ENCODE measurements around the gene FARS2.
"Not testable (repeated sequence)": the region's sequence is repeated elsewhere in the genome, so short reads cannot be mapped to it uniquely, and the experiment has no call there.

Gene FARS2

DNA sequence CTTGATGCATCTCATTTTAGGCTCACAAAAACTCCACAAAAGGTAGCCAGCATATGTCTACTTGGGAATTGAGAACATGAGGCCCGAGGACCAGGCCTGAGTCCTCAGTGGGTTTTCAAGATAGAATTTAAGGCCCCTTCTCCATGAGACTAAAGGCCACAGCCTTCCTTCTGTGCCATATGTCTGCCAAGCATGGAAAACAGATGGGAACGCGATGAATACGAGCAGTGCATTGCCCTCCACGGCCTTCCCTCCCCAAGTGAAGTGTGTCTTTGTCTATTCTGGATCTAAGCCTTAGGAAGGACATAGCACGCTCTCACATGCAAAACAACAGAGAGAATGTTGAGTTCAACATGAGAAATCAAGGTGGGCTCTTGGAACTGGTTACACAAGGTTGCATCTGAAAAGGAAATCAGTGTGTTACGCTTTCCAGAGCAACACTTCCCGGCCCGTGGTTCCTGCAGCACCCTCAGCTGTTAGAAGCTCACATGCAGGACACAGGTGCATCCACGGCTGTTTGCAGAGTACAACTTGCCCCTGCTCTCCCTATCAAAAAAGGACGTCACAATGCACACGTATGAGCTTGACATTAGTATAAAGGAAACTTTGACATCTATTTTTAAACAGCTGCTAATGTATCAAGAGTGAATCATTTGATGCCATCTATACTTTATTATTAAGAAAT, 515.5 kb downstream of the FARS2 start:
- H3K9me3 ChIP-seq (ENCODE audit: control insufficient read depth, low read length): no peaks in the 10 kb centered on the region
- H3K9ac ChIP-seq (ENCODE audit: low read length): no peak overlapping the region
- H3K36me3 ChIP-seq (ENCODE audit: control insufficient read depth, insufficient read depth, low read length): no peaks in the 10 kb centered on the region
- H3K4me3 ChIP-seq (ENCODE audit: low read length): no peak overlapping the region
- no peaks in the 10 kb centered on the region for H3K27me3 ChIP-seq (ENCODE audit: control insufficient read depth, insufficient read depth, low read length)
- peaks cover under 1% of the 10 kb centered on the region for H3K4me1 ChIP-seq (ENCODE audit: control insufficient read depth, insufficient read depth, low read length)

DNA sequence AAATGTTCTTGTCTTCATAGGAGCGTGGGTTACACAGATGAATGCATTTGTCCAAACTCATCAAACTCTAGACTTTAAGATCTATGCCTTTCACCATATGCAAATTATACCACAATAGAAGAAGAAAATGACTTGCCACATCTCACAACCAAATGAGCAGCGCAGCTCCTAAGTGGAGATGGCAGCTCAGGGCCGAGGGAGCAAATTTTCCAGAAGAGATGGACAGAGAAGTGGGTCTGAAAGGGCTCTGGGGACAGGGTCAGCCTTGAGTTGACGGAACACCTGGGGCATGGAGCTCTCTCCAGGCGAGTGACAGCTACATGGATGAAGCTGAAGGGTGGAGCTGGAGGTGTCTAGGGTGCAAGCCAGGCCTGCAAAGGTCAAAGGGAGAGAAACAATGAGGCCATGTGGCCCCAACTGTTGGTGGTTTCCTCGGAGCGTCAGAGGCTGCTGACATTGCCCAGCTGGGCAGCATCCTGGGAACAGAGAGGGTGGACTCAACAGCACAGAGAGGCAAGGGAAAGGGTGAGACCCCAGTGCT, 517.1 kb downstream of the FARS2 start:
- Histone ChIP-seq H3K9ac (ENCODE audit: low read length) (no peak overlapping the region), H3K4me1 (ENCODE audit: control insufficient read depth, insufficient read depth, low read length) (peaks cover 15% of the 10 kb centered on the region), H3K27me3 (ENCODE audit: control insufficient read depth, insufficient read depth, low read length) (no peaks in the 10 kb centered on the region), H3K4me3 (ENCODE audit: low read length) (no peak overlapping the region), H3K9me3 (ENCODE audit: control insufficient read depth, low read length) (no peaks in the 10 kb centered on the region), H3K36me3 (ENCODE audit: control insufficient read depth, insufficient read depth, low read length) (no peaks in the 10 kb centered on the region)

DNA sequence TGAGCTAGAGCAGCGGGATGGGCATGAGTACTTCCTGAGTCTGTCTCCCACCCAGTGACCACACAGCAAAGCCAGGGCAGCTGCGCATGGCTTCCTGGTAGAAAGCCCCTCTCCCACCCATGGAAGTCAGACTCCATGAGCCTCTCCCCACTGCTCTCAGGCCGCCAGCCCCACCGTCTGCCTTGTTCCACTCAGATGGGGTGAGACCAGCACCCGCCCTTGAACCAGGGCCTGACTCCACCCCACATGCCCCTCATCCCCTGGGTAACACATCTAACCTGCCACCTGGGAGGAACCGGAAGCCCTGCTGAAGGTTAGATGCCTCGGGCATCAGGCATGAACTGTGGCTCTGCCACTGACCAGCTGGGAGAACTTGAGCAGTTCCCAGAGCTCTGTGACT, 517.6 kb downstream of the FARS2 start:
- H3K36me3 ChIP-seq (ENCODE audit: control insufficient read depth, insufficient read depth, low read length): no peaks in the 10 kb centered on the region
- no peak overlapping the region for H3K9ac ChIP-seq (ENCODE audit: low read length)
- H3K4me3 ChIP-seq (ENCODE audit: low read length): no peak overlapping the region
- H3K9me3 ChIP-seq (ENCODE audit: control insufficient read depth, low read length): no peaks in the 10 kb centered on the region
- no peaks in the 10 kb centered on the region for H3K27me3 ChIP-seq (ENCODE audit: control insufficient read depth, insufficient read depth, low read length)
- peaks cover 20% of the 10 kb centered on the region for H3K4me1 ChIP-seq (ENCODE audit: control insufficient read depth, insufficient read depth, low read length)

DNA sequence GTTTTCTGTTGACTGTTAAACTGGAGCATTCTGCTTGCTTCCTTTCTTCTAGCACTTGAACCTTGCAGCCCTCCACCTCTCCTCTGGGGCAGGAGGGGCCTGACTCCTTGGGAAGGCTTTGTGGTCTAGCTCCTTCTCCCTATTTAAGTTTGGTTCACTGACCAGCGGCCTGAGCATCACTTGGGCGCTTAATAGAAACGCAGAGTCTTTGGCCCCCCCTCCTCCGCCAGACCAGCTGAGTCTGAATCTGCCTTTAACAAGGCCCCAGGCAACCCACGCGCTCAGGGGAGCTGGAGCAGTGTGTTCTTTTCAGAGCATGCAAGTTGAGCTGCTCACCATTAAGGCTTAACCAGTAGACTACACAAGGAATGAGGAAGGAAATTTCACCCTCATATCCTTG, 519.7 kb downstream of the FARS2 start:
- Histone ChIP-seq H3K4me1 (ENCODE audit: control insufficient read depth, insufficient read depth, low read length) (peaks cover 20% of the 10 kb centered on the region), H3K36me3 (ENCODE audit: control insufficient read depth, insufficient read depth, low read length) (no peaks in the 10 kb centered on the region), H3K9me3 (ENCODE audit: control insufficient read depth, low read length) (no peaks in the 10 kb centered on the region), H3K27me3 (ENCODE audit: control insufficient read depth, insufficient read depth, low read length) (no peaks in the 10 kb centered on the region), H3K4me3 (ENCODE audit: low read length) (no peak overlapping the region), H3K9ac (ENCODE audit: low read length) (no peak overlapping the region)

DNA sequence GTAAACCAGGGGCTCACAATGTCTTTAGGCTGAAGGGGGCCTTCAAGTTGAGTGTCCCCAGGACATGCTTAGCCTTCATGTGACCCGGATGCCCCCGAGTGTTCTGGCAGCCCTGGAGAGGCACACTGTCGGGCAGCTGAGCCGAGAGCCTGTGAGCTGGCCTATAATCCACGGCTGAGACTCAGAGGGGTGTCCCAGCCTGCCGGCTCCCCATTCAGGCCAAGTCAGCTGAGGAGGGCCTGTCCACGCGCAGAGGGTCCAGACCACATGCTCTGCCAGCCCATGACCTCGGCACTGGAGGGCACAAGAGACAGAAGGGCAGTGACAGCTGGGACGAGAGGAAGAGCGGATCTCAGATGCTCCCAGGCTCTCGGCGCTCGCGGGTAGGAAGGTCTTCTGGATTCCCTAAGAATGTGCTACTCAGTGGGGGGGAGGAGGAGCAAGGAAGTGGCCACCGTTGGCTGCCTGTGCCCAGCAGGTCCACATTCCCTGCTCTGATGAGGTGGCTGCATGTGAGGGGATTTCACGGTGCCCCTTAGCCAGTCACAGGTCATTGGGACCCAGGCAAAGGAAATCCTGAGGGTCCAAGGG, 520.7 kb downstream of the FARS2 start:
- no peaks in the 10 kb centered on the region for H3K36me3 ChIP-seq (ENCODE audit: control insufficient read depth, insufficient read depth, low read length)
- no peak overlapping the region for H3K9ac ChIP-seq (ENCODE audit: low read length)
- peaks cover 20% of the 10 kb centered on the region for H3K4me1 ChIP-seq (ENCODE audit: control insufficient read depth, insufficient read depth, low read length)
- no peaks in the 10 kb centered on the region for H3K9me3 ChIP-seq (ENCODE audit: control insufficient read depth, low read length)
- H3K4me3 ChIP-seq (ENCODE audit: low read length): no peak overlapping the region
- no peaks in the 10 kb centered on the region for H3K27me3 ChIP-seq (ENCODE audit: control insufficient read depth, insufficient read depth, low read length)

DNA sequence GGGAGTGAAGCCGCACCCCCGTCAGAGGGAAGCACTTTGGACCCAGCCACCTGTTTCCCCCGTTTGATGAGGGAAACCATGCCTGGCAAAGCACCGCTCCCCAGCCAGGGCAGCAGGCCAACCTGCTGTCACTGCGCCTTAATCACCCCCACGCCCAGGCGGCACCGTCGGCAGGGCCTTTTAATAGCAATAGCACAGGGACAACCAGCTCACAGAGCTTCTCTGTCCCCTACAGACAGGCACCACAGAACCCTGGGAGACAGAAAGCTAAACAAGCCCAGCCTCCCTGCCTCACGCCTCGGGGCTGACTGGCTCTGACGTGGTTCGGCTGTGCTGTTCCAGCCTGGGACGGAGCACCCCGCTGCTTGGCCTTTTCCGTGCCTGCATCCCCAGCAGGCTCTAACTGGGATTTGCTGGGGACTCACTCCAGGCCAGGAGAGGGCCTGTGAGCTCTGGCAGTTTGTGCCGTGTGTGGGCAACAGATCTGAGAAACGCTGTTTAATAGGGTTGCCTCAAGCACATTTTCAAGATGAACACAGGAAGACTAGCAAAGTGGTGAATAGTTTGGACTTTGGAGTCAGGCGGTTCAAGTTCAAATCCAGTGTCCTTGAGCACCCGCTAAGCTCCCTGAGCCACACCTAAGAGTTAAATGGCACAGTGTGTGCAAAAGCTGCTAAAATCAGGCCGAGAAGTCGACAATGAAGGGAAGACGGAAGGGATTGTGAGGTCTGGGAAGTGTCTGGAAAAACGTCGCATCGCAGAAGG, 521.7 kb downstream of the FARS2 start:
- Histone ChIP-seq H3K9ac (ENCODE audit: low read length) (no peak overlapping the region), H3K4me1 (ENCODE audit: control insufficient read depth, insufficient read depth, low read length) (peaks cover 20% of the 10 kb centered on the region), H3K27me3 (ENCODE audit: control insufficient read depth, insufficient read depth, low read length) (no peaks in the 10 kb centered on the region), H3K36me3 (ENCODE audit: control insufficient read depth, insufficient read depth, low read length) (no peaks in the 10 kb centered on the region), H3K4me3 (ENCODE audit: low read length) (no peak overlapping the region), H3K9me3 (ENCODE audit: control insufficient read depth, low read length) (no peaks in the 10 kb centered on the region)

DNA sequence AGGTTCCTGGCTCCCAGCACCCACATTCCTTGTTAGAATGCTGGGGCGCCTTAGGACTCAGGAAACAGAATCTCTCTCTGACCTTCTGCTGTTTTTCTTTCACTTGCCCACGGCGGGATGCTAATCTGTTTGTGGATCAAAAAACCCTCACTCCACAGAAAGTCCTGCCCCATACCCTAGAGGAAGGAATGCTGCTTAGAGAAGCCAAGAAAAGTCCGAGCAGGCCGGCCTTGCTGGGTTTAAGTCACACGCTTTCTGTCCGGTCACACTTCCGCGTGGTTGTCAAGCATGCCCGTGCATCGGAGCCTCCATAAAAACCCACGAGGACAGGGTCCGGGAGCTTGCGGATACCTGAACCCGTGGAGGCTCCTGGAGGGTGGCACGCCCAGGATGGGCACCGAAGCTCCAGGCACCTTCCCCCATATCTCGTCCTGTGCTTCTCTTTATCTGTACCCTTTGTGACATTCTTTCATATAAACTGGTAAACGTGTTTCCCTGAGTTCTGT, 522.3 kb downstream of the FARS2 start:
- H3K9ac ChIP-seq (ENCODE audit: low read length): no peak overlapping the region

DNA sequence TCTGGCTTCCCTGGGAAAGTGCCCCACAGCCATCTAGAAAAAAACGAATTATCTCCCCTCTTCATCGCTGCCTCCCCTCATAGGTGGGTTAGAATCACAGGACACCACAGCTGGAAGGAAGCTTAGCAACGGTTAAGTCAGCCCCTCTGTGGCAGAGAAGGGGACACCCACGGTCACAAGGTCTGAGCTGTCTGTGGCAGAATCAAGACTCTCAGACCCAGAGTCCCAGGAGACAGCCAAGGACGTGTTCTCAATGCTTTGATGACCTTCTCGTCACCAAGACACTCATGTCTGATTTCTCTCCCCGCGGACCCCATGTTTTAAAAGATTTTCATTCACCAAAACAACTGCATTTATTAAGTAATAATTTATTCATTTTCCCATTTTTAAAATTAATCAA, 523.9 kb downstream of the FARS2 start:
- H3K36me3 ChIP-seq (ENCODE audit: control insufficient read depth, insufficient read depth, low read length): no peaks in the 10 kb centered on the region
- no peaks in the 10 kb centered on the region for H3K27me3 ChIP-seq (ENCODE audit: control insufficient read depth, insufficient read depth, low read length)
- H3K4me1 ChIP-seq (ENCODE audit: control insufficient read depth, insufficient read depth, low read length): peaks cover 20% of the 10 kb centered on the region
- H3K9me3 ChIP-seq (ENCODE audit: control insufficient read depth, low read length): no peaks in the 10 kb centered on the region
- H3K4me3 ChIP-seq (ENCODE audit: low read length): no peak overlapping the region
- H3K9ac ChIP-seq (ENCODE audit: low read length): no peak overlapping the region

More for the DNA sequence above, 522.3 kb downstream of the FARS2 start:
- no peaks in the 10 kb centered on the region for H3K27me3 ChIP-seq (ENCODE audit: control insufficient read depth, insufficient read depth, low read length)
- H3K9me3 ChIP-seq (ENCODE audit: control insufficient read depth, low read length): no peaks in the 10 kb centered on the region
- H3K36me3 ChIP-seq (ENCODE audit: control insufficient read depth, insufficient read depth, low read length): no peaks in the 10 kb centered on the region
- H3K4me3 ChIP-seq (ENCODE audit: low read length): no peak overlapping the region
- H3K4me1 ChIP-seq (ENCODE audit: control insufficient read depth, insufficient read depth, low read length): peaks cover 20% of the 10 kb centered on the region

DNA sequence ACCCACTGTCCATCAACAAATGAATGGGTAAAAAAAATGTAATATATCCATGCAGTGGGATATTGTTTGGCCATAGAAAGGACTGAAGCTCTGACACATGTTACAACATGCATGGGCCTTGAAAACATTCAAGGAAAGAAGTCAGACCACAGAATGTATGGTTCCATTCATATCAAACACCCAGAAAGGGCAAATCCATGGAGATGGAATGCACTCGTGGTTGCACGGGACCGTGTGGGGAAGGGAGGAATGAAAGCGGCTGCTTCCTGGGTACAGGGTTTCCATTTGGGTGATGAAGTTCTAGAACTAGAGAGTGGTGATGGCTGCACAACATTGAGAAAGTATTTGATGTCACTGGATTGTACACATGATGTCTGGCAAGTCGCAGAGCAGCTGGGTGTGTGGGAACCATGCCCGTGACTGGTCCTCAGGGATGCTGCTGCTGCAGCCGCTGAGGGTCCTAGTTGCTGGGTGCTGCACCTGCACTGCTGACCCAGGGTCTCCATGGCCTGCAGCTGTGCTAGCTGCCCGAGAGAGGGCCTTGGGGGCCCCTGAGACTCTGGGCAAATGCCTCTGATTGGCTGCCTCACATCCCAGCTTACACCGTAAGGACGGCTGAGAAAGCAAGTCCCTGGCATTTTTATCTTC, 525.1 kb downstream of the FARS2 start:
- Histone ChIP-seq H3K27me3 (ENCODE audit: control insufficient read depth, insufficient read depth, low read length) (no peaks in the 10 kb centered on the region), H3K36me3 (ENCODE audit: control insufficient read depth, insufficient read depth, low read length) (no peaks in the 10 kb centered on the region), H3K4me3 (ENCODE audit: low read length) (no peak overlapping the region), H3K9ac (ENCODE audit: low read length) (no peak overlapping the region), H3K9me3 (ENCODE audit: control insufficient read depth, low read length) (no peaks in the 10 kb centered on the region), H3K4me1 (ENCODE audit: control insufficient read depth, insufficient read depth, low read length) (peaks cover 20% of the 10 kb centered on the region)

DNA sequence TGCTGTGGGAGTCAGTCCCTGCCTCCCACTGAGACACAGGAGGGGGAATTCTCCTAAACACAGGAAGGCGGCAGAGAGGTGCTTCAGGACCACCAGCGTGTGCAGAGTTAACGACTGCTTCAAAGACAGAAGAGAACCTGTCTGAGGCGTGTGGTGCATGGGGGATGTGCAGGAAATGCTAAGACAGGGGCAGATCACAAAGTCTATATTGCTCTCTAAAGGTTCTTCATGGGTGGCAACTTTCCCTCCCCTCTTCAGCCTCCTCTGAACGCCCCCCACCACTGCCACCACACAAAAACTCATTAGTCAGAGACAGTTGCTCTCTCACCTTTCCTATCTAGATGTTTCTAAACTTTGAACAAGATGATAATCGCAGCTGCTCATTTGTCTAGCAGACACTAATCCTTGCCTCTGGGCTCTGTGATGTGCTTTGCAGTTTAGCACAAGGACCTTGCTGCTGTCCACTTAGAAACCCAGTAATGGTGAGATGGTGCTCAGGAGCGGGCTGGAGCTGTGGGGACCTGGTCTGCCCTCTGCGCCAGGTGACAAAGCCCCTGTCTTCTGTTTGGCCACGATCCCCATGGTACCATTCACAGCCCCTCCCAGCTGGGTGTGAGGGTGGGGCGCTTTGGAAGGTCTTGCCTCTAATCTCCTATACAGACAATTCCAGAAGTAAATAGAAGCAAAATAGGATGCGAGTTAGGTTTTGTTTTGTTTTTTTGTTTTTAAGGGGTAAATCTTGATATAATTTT, 525.8 kb downstream of the FARS2 start:
- Histone ChIP-seq H3K4me3 (ENCODE audit: low read length) (no peak overlapping the region), H3K36me3 (ENCODE audit: control insufficient read depth, insufficient read depth, low read length) (no peaks in the 10 kb centered on the region), H3K4me1 (ENCODE audit: control insufficient read depth, insufficient read depth, low read length) (peaks cover 17% of the 10 kb centered on the region), H3K9me3 (ENCODE audit: control insufficient read depth, low read length) (no peaks in the 10 kb centered on the region), H3K27me3 (ENCODE audit: control insufficient read depth, insufficient read depth, low read length) (no peaks in the 10 kb centered on the region), H3K9ac (ENCODE audit: low read length) (no peak overlapping the region)

DNA sequence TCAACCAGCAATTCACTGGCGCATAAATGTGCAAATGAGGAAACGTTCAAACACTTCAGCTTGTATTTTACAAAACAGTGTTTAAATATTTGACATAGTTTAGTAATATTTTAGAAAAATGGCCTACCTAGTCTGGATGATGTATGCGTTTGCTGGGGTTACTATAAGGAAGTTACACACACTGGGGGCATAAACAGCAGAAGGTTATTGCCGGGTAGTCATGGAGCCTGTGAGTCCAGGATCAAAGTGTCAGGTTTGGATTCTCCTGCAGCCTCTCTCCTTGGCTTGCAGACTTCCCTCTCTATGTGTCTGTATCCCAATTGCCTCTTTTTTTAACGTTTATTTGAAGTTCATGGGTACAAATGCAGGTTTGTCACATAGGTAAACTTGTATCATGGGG, 528.1 kb downstream of the FARS2 start:
- not testable (repeated sequence) for H3K36me3 ChIP-seq (ENCODE audit: control insufficient read depth, insufficient read depth, low read length); H3K27me3 ChIP-seq (ENCODE audit: control insufficient read depth, insufficient read depth, low read length); H3K4me1 ChIP-seq (ENCODE audit: control insufficient read depth, insufficient read depth, low read length); H3K9ac ChIP-seq (ENCODE audit: low read length); H3K9me3 ChIP-seq (ENCODE audit: control insufficient read depth, low read length); H3K4me3 ChIP-seq (ENCODE audit: low read length)
